Prostate gland (tissue), 2 donors: Measurements from ENCODE around the gene EPS8L1.
"Not testable (repeated sequence)": the region's sequence is repeated elsewhere in the genome, so short reads cannot be mapped to it uniquely, and the experiment has no call there.

Experiments
- POLR2AphosphoS5 ChIP-seq: sonication (generic); formaldehyde crosslinking; IDR thresholded peaks from one replicate; pipeline ENCODE4 v1.6.1; 2017; ENCODE audit warnings: antibody characterized with exemption
- TF ChIP-seq, protein P1 (sequence below), 4 experiments: fragments of 200-600 bp in 2 of 4; fragments of 450-650 bp in 2 of 4; sonication (generic) in 2 of 4; IDR thresholded peaks; 1 replicate in 3 of 4; 2 replicates in 1 of 4; pipeline ENCODE4 v1.5.1; 2016 to 2019; ENCODE audit warnings: antibody characterized with exemption in 4 of 4, mild to moderate bottlenecking in 2 of 4, moderate library complexity in 2 of 4

DNA sequence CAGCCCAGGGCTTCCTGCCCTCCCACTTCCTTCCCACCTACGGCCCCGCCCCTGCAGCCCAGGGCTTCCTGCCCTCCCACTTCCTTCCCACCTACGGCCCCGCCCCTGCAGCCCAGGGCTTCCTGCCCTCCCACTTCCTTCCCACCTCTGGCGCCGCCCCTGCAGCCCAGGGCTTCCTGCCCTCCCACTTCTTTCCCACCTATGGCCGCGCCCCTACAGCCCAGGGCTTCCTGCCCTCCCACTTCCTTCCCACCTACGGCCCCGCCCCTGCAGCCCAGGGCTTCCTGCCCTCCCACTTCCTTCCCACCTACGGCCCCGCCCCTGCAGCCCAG, 48.6 kb upstream of the EPS8L1 start:
- TF ChIP-seq, protein P1, sequence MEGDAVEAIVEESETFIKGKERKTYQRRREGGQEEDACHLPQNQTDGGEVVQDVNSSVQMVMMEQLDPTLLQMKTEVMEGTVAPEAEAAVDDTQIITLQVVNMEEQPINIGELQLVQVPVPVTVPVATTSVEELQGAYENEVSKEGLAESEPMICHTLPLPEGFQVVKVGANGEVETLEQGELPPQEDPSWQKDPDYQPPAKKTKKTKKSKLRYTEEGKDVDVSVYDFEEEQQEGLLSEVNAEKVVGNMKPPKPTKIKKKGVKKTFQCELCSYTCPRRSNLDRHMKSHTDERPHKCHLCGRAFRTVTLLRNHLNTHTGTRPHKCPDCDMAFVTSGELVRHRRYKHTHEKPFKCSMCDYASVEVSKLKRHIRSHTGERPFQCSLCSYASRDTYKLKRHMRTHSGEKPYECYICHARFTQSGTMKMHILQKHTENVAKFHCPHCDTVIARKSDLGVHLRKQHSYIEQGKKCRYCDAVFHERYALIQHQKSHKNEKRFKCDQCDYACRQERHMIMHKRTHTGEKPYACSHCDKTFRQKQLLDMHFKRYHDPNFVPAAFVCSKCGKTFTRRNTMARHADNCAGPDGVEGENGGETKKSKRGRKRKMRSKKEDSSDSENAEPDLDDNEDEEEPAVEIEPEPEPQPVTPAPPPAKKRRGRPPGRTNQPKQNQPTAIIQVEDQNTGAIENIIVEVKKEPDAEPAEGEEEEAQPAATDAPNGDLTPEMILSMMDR (IDR thresholded peaks at IDR 0.05): not testable (repeated sequence)
- not testable (repeated sequence) for TF ChIP-seq POLR2AphosphoS5
